OCI-LY3 (cell line): ENCODE results near the gene FYN.

ENCODE experiments used
- H2AFZ ChIP-seq: fragments of 200-600, 300-600 bp; shearing (Covaris generic); 2 replicates; pipeline ENCODE4 v1.6.0; 2014; ENCODE audit warnings: antibody characterized with exemption, low read depth, low read length
- H3K27ac ChIP-seq: fragments of 200-600, 300-600 bp; sonication (generic); 2 replicates; pipeline ENCODE4 v1.5.1; 2014; ENCODE audit warnings: mild to moderate bottlenecking, low read length, moderate library complexity, mixed read lengths
- H3K27me3 ChIP-seq: fragments of 200-600, 300-600 bp; sonication (generic); 2 replicates; pipeline ENCODE4 v1.6.1; 2014; ENCODE audit warnings: low read depth, low read length, mixed read lengths
- H3K36me3 ChIP-seq: fragments of 200-600, 300-600 bp; sonication (generic); replicated peaks from 2 replicates; pipeline ENCODE3; 2014; ENCODE audit warnings: low read depth, low read length, mixed read lengths
- H3K4me1 ChIP-seq: fragments of 300-600, 200-600 bp; sonication (generic); 2 replicates; pipeline ENCODE4 v1.6.1; 2014; ENCODE audit warnings: low read length, mixed read lengths
- H3K4me2 ChIP-seq: fragments of 200-600, 300-600 bp; sonication (generic); 2 replicates; pipeline ENCODE4 v1.6.1; 2014; ENCODE audit warnings: low read length, mixed read lengths
- H3K4me3 ChIP-seq: fragments of 300-600, 200-600 bp; sonication (generic); 2 replicates; pipeline ENCODE4 v1.5.1; 2014; ENCODE audit warnings: antibody characterized with exemption, mild to moderate bottlenecking, low read length, moderate library complexity
- H3K79me2 ChIP-seq: fragments of 300-600, 200-600 bp; shearing (Covaris generic); 2 replicates; pipeline ENCODE4 v1.6.1; 2014; ENCODE audit warnings: mild to moderate bottlenecking, low read length, mixed read lengths
- H3K9ac ChIP-seq: fragments of 300-600, 200-600 bp; shearing (Covaris generic); 2 replicates; pipeline ENCODE4 v1.6.0; 2014; ENCODE audit warnings: mild to moderate bottlenecking, low read length, moderate library complexity
- H3K9me3 ChIP-seq: fragments of 200-600, 300-600 bp; shearing (Covaris generic); 2 replicates; pipeline ENCODE4 v1.6.1; 2014; ENCODE audit warnings: low read length, mixed read lengths; ENCODE audit not compliant: insufficient read depth
- H4K20me1 ChIP-seq: fragments of 200-600, 300-600 bp; sonication (generic); 2 replicates; pipeline ENCODE4 v1.6.1; 2016; ENCODE audit warnings: low read length, mixed read lengths; ENCODE audit not compliant: insufficient read depth
- CTCF ChIP-seq: fragments of 200-600, 300-600 bp; sonication (generic); IDR thresholded peaks from 2 replicates; pipeline ENCODE4 v1.5.1; 2014; ENCODE audit warnings: antibody characterized with exemption, low read length, low read depth
- EZH2phosphoT487 ChIP-seq: fragments of 200-600 bp; shearing (Covaris generic); IDR thresholded peaks from 2 replicates; pipeline ENCODE4 v1.6.1; 2018; ENCODE audit warnings: antibody characterized with exemption, mixed run types, low read depth

The FYN gene

GRCh38 chr6:111841822-111842221, 31.4 kb downstream of the FYN start:
- no peak overlapping the region for H3K27ac ChIP-seq
- peaks cover 9% of the 10 kb centered on the region; the same call in 1 of the 2 replicates for H4K20me1 ChIP-seq
- no peak overlapping the region for H3K9ac ChIP-seq

GRCh38 chr6:111840803-111841202, 32.4 kb downstream of the FYN start:
- TF ChIP-seq EZH2phosphoT487 (no peak), CTCF (no peak)
- no peaks in the 10 kb centered on the region for H3K36me3 ChIP-seq
- H3K9me3 ChIP-seq: no peaks in the 10 kb centered on the region
- H3K9ac ChIP-seq: no peak overlapping the region
- H3K4me2 ChIP-seq: no peak overlapping the region
- 0 out of 2 replicates have a peak, but pooled peaks cover 14% of the 10 kb centered on the region for H3K27me3 ChIP-seq
- H3K27ac ChIP-seq: no peak overlapping the region
- peaks cover 43% of the 10 kb centered on the region for H3K4me1 ChIP-seq
- no peak overlapping the region for H2AFZ ChIP-seq
- peaks cover 5% of the 10 kb centered on the region; the same call in 1 of the 2 replicates for H4K20me1 ChIP-seq
- H3K4me3 ChIP-seq: no peak overlapping the region
- no peaks in the 10 kb centered on the region for H3K79me2 ChIP-seq

More at GRCh38 chr6:111841822-111842221, 31.4 kb downstream of the FYN start:
- TF ChIP-seq CTCF: no peak
- no peak for TF ChIP-seq EZH2phosphoT487
- H3K27me3 ChIP-seq: peaks cover 22% of the 10 kb centered on the region; the same call in 1 of the 2 replicates
- H3K9me3 ChIP-seq: no peaks in the 10 kb centered on the region
- peaks cover 53% of the 10 kb centered on the region for H3K4me1 ChIP-seq
- no peaks in the 10 kb centered on the region for H3K79me2 ChIP-seq
- no peak overlapping the region for H3K4me3 ChIP-seq
- H2AFZ ChIP-seq: no peak overlapping the region
- H3K4me2 ChIP-seq: peak overlapping the region; percentile 9; the same call in 1 of the 2 replicates
- no peaks in the 10 kb centered on the region for H3K36me3 ChIP-seq

- no peak overlapping the region for H3K4me2 ChIP-seq
- no peak overlapping the region for H2AFZ ChIP-seq
- no peaks in the 10 kb centered on the region for H3K36me3 ChIP-seq
- no peak overlapping the region for H3K9ac ChIP-seq
- H3K4me3 ChIP-seq: no peak overlapping the region
- no peak overlapping the region for H3K27ac ChIP-seq
- H3K9me3 ChIP-seq: no peaks in the 10 kb centered on the region
- H3K79me2 ChIP-seq: no peaks in the 10 kb centered on the region
- peaks cover 25% of the 10 kb centered on the region for H3K4me1 ChIP-seq
- no peaks in the 10 kb centered on the region for H4K20me1 ChIP-seq
- TF ChIP-seq CTCF (no peak), EZH2phosphoT487 (no peak)
- 0 out of 2 replicates have a peak, but pooled peaks cover 14% of the 10 kb centered on the region for H3K27me3 ChIP-seq
Measured at GRCh38 chr6:111838749-111839484, 34.3 kb downstream of the FYN start.

- no peaks in the 10 kb centered on the region for H3K36me3 ChIP-seq
- peaks cover 24% of the 10 kb centered on the region for H3K4me1 ChIP-seq
- no peak overlapping the region for H3K9ac ChIP-seq
- no peaks in the 10 kb centered on the region for H4K20me1 ChIP-seq
- no peak for TF ChIP-seq CTCF
- TF ChIP-seq EZH2phosphoT487: no peak
- no peak overlapping the region for H3K27ac ChIP-seq
- H3K9me3 ChIP-seq: no peaks in the 10 kb centered on the region
- no peak overlapping the region for H3K4me3 ChIP-seq
- no peaks in the 10 kb centered on the region for H3K79me2 ChIP-seq
- H3K4me2 ChIP-seq: peak overlapping the region; percentile 22; the same call in 1 of the 2 replicates
- 0 out of 2 replicates have a peak, but pooled peaks cover 14% of the 10 kb centered on the region for H3K27me3 ChIP-seq
- H2AFZ ChIP-seq: no peak overlapping the region
Measured at GRCh38 chr6:111837641-111838500, 35.4 kb downstream of the FYN start.
